GM19397 (cell line): ENCODE measurements around the gene HIC2.
"Not testable (repeated sequence)": the region's sequence is repeated elsewhere in the genome, so short reads cannot be mapped to it uniquely, and the experiment has no call there.

ENCODE experiments used
- ATAC-seq: cut with Tn5 transposase; IDR thresholded peaks from one replicate; pipeline ENCODE4 v1.9.1; 2021; ENCODE audit warnings: mild to moderate bottlenecking, moderate library complexity; ENCODE audit not compliant: unreplicated experiment

Gene HIC2, protein sequence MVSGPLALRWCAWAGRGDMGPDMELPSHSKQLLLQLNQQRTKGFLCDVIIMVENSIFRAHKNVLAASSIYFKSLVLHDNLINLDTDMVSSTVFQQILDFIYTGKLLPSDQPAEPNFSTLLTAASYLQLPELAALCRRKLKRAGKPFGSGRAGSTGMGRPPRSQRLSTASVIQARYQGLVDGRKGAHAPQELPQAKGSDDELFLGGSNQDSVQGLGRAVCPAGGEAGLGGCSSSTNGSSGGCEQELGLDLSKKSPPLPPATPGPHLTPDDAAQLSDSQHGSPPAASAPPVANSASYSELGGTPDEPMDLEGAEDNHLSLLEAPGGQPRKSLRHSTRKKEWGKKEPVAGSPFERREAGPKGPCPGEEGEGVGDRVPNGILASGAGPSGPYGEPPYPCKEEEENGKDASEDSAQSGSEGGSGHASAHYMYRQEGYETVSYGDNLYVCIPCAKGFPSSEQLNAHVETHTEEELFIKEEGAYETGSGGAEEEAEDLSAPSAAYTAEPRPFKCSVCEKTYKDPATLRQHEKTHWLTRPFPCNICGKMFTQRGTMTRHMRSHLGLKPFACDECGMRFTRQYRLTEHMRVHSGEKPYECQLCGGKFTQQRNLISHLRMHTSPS

DNA sequence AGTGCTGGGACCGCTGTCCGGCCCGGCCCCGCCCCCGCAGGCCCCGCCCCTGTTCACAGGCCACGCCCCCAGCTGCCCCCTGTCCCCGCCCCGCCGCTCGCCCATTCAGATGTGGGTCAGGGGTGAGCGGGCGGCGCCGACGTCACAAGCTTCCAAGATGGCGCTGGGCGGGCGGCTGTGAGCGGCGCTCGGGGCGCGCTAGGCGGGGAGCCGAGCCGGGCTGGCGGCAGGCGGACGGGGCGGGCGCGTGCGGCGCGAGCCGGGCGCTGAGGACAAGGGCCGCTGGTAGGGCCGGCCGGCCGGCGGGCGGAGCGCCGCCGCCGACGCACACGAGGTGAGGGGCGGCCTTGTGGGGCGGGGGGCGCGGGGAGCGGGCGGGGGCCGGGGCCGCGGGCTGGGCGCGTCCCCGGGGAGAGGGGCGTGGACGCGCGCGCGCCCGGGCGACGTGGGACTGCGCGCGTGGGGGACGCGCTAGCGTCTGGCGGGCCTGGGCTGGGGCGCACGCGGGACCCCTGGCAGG, at the start of gene HIC2:
Gene HIC2, plus strand, starts transcription at position 145 of the 520 bp plus-strand sequence. CDS start 25,461 bp downstream, outside the sequence.
- peak; percentile 84 for ATAC-seq

DNA sequence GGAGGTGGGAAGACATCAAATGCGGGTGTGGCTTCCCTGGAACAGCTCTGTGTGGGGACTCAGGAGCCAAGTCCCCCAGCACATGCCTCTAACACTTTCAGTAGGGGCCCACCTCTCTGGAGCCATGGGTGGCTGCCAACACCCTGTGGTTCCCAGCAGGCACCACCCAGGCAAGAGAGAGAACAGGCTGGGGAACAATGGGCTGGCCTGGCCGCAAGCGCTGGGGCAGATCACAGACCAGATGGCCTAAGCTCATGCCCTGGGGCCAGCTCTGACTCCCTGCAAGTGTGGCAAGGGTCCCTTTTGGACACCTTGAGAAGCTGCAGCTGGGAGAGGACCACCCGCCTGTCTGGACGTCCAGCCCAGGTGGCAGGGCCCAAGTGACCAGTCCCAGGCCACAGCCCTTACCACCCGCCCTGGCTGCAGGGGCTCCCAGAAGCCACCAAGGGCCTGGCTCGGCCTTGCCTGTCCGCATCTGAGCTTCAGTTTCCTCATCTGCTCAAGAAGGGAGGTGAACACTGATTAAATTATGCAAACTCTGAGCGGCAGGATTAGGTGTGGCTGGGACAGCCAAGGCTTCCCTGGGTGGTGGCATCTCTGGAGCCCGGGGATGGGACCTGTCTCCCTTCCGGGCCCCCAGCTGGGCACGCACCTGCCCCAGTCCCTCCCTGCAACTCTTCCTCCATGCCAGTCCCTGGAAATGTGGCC, 48.4 kb upstream of the HIC2 start:
- ATAC-seq = not testable (repeated sequence)

DNA sequence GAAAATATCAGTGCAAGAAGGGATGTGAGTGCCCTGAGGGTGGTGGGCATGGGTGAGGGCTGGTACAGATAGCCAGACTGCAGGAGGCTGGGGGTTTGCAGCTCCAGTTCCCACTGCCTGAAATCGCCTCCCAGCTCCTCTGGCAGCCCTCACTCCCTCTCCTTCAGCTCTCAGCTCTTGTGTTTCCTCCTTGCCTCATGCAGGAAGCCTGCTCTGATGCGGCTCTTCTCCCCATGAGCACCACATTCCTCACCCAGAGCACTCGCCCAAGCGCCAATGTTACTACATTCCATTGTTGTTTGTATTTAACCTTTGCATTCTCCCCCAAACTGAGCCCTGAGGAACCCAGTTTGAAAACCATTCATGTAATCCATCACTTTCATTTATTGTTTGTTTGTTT, 41.3 kb upstream of the HIC2 start:
- ATAC-seq = not testable (repeated sequence)

DNA sequence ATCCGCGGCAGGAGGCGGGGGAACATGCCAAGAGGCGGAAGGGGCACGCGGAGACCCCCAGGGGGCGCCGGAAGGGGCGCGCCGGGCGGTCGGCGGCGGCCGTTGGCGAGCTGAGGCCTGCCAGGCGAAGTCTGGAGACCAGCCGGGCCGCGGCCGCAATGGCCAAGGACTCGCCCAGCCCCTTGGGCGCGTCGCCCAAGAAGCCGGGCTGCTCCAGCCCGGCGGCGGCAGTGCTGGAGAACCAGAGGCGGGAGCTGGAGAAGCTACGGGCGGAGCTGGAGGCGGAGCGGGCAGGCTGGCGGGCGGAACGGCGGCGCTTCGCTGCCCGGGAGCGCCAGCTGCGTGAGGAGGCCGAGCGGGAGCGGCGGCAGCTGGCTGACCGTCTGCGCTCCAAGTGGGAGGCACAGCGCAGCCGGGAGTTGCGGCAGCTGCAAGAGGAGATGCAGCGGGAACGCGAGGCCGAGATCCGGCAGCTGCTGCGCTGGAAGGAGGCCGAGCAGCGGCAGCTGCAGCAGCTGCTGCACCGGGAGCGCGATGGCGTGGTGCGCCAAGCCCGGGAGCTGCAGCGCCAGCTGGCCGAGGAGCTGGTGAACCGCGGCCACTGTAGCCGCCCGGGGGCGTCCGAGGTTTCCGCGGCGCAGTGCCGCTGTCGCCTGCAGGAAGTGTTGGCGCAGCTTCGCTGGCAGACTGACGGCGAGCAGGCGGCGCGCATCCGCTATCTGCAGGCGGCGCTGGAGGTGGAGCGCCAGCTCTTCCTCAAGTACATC, 33.3 kb upstream of the HIC2 start, which contains the start of gene RIMBP3B:
Gene RIMBP3B, plus strand, starts transcription at position 51 of the 767 bp plus-strand sequence. Its CDS starts 108 bp downstream, at position 159.
- ATAC-seq = peak; percentile 80

DNA sequence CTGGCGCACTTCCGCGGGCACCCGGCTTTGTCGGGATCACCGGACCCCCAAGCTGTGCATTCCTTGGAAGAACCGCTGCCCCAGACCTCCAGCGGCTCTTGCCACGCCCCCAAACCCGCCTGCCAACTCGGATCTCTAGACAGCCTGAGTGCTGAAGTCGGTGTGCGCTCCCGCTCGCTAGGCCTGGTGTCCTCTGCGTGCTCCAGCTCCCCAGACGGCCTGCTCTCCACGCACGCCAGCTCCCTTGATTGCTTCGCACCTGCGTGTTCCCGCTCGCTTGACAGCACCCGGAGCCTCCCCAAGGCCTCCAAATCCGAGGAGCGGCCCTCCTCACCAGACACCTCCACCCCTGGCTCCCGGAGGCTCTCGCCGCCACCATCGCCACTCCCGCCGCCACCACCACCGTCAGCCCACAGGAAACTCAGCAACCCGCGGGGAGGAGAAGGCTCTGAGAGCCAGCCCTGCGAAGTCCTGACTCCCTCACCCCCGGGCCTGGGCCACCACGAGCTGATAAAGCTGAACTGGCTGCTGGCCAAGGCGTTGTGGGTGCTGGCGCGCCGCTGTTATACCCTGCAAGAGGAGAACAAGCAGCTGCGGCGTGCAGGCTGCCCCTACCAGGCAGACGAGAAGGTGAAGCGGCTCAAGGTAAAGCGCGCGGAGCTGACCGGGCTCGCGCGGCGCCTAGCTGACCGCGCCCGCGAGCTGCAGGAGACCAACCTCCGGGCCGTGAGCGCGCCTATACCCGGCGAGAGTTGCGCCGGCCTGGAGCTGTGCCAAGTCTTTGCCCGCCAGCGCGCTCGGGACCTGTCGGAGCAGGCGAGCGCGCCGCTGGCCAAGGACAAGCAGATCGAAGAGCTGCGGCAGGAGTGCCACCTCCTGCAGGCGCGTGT, 32.5 kb upstream of the HIC2 start:
- peak; percentile 29 for ATAC-seq

DNA sequence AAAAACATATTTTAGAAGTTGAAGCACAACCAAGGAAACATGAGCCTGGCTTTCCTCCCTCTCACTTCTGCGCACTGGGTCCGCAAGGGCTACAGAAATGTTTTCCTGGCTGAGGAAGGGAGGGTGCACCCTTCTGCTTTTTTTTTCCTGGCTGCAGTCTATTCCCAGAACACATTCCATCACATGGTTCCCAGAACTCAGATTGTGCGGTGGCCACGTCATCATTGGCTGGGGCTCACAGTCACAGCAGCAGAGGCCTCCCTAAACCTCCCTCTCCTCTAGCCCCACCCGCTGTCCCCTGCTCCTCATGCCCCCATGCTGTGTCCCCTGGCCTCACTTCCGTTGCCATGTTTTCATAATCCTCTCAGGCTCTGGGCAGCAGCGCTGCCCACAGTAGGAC, 27.7 kb upstream of the HIC2 start:
- not testable (repeated sequence) for ATAC-seq

DNA sequence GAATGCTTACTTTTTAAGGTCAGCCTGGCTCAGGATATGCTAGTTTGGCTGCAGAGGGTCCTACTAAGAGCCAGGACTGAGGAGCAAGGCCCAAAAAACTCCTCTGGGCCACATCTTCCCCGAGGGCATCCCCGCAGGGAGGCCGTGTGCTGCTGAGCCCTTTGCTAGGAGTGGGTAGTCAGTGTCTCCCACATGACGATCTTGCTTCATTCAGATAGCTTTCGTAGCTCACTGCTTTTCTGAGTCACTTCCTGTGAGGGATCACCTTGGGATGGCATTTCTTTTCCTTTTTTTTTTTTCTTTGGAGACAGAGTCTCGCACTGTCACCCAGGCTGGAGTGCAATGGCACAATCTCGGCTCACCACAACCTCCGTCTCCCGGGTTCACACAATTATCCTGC, 27.2 kb upstream of the HIC2 start:
- ATAC-seq = not testable (repeated sequence)

DNA sequence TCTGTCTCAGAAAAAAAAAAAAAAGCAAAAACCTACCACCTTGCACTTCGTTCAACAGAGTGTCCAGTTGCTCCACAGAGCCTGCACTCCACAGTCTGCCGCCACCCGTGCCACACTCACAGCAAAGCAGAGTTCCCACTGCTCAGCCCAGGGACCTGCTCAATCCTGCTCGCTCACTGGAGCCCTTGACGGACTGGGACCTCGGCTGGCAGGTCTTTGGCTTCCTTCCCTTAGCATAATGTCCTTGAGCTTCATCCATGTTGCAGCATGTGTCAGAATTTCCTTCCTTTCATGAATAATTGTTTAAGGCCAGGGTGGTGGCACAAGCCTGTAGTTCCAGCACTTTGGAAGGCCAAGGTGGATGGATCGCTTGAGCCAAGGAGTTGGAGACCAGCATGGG, 22.6 kb upstream of the HIC2 start:
- not testable (repeated sequence) for ATAC-seq

DNA sequence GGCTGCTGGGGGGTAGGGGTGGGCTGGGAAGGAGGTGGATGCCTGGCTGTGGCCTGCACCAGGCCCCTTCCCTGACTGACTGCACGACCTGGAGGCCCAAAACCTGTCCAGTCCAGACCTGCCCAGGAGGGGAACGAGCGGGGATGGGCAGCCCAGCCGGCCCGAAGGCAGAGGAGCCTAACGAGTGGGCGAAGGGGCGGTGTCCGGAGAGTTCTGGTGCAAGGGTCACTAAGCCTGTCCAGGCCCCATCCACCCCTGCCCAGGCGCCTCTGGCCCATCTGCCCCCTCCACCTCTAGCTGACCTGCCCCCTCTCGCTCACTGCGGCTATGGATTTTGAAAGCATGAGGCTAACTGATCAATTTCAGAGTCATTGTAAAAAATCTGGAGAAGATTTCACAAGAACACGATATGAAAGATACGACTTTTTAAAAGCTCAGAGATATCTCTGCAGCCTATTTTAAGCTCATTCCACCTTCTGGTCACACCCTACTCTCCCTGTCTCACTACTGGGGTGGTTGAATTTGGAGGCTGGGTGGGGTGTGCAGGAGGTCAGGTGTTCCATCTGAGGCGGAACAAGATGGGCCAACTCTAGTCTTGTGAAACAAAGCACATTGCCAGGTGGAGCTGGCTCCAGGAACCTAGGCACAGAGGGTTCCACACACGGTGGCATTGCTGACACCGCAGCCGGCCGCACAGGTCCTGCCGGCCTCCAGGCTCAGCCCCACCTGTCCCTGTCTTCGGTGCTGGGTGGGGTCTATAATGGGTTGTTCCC, 15.8 kb upstream of the HIC2 start:
- not testable (repeated sequence) for ATAC-seq

DNA sequence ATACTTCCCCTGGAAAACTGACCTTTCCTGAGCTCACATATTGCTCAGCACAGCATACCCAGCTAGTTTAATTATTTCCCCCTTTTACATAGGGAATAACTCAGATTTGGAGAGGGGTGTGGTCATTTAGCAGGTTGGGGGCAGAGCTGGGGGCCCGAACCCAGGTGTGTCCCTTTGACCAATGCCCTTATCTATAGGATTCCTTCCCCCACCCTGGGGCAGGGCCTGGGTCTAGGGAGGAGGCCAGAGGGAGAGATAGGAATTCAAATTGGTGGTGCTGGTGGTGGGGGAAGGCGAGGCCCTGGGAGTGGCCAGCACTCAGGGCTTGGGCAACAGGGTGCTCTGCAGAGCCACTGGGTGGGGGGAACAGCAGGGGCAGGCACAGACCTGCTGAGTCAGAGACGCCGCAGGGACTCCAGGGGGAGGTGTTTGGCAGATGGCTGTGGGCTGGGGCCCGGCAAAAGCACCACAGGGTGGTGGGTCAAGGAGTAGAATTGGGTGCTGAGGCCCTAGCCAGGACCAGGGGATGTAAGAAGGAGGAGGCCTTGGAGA, 14.3 kb upstream of the HIC2 start:
- ATAC-seq = not testable (repeated sequence)

DNA sequence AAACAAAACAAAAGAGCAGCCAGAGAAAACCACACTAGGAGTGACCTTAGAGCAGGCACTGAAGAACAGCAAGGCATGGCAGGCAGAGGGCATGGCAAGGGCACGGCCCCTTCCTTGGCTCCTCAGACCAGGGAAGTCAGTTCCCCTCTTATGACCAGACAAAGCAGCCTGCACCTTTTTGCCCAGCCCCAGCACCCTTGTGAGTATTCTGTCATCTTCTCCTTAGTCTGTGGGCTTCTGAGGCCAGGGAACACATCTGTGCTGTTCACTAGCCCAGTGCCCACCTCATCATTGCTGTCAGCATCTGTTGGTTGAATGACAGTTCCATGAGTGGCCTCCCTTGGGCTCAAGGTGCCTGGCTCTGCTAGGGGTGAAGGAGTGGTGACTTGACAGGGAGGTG, 10.0 kb upstream of the HIC2 start:
- not testable (repeated sequence) for ATAC-seq

DNA sequence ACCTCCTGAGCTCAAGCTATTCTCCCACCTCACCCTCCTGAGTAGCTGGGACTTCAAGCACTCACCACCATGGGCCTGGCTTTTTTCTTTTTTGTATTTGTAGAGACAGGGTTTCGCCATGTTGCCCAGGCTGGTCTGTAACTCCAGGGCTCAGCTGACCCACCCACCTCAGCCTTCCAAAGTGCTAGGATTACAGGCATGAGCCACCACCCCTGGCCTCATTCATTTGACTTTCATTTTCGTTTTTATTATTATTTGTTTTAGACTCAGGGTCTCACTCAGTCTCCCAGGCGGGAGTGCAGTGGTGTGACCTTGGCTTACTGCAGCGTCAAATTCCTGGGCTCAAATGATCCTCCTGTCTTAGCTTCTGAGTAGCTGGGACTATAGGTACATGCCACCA, 9.4 kb upstream of the HIC2 start:
- ATAC-seq = not testable (repeated sequence)

DNA sequence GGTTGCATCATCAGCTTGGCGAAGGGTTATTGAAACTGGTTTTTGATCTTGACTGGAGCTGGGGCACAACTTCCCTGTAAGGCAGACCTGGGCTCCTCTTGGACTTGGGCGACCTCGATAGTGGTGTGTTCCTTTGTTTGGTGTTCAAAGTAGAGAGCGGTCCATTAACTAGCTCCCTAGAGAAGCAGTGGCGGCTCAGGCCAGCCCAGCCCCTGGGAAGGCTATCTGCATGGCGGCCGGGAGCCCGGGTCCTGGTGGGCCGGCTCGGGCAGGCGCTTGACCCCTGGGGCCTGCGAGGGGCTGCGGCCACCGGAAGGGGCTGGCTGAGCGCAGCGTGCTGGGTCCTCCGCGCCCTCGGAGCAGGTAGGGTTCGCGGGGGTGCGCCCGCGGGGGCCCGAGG, 796 bp upstream of the HIC2 start:
- ATAC-seq = not testable (repeated sequence)

DNA sequence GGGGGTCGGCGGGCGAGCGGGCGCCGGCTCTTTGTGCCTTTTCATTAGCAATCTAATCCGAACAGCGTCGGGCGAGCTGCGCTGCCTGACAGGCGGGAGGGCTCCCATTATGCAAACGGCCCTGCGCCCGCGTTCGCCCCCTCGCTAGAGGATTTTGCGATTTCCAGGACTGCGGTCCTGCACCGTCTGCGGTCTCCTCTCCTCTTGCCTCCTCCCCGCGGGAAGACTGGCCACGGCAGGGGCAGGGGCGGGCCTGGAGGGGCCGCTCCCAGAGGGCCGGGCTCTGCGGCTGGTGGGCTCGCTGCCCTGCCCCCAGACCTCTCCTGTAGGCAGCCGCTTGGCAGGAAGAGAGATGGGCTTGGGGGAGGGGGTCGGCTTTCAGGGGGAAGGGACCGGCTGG, 682 bp downstream of the HIC2 start:
- peak; percentile 24 for ATAC-seq

DNA sequence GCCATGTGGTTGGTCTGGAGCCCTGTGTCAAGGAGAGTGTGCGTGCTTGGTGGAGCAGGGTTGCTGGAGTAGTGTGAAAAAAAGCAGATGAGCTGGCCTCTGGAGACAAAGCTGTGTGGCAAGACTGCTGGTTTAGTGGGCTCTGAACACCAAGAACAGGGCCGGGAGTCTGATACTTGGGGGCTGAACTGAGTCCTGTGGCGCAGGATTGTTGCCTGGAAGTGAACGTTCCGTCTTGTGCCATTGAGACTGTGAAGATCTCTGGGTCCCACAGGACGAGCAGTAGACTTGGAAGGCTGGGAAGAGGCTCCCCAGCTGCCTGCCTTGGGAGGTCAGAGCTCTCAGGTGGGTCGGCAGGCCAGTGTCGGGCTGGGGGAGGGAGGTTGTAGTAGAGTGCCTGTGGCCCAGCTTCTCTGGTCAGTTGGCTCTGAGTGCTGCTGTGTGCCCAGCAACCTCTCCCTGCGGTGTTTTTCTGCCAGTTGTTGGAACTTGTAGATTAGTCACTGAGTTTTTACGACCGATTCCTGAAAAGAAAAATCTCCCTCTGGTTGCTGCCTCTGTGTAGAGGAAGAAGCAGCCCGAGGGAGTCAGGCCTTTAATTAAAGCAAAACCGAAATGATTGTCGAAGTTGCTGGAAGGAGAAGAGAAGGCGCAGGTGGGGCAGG, 1.9 kb downstream of the HIC2 start:
- ATAC-seq = not testable (repeated sequence)

DNA sequence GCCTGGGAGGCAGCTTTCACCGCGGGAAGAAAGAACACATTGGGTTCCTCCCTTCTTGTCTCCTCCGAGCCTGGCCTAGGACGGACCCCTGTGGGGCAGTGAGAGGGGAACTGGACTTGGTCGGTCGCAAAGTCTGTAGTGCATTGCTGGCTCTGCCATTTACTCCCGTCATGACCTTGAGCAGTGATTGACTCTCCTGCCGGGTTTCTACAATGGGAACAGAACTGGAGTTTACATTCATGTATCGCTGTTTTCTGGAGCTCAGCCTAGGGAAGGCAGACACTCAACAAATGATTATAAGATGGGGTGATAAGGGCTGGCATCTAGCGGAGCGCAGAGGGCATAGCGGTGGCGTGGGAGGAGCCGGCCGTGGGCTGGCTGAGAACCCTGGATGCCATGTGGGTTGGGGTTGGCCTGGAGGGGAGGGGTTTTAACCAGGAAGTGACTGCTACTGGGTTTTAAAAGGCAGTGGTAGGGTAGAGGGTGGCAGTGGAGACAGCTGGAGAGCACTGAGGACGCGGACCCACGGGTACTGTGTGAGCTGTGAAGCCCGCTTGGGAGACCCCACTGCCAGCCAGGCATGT, 3.1 kb downstream of the HIC2 start:
- not testable (repeated sequence) for ATAC-seq

DNA sequence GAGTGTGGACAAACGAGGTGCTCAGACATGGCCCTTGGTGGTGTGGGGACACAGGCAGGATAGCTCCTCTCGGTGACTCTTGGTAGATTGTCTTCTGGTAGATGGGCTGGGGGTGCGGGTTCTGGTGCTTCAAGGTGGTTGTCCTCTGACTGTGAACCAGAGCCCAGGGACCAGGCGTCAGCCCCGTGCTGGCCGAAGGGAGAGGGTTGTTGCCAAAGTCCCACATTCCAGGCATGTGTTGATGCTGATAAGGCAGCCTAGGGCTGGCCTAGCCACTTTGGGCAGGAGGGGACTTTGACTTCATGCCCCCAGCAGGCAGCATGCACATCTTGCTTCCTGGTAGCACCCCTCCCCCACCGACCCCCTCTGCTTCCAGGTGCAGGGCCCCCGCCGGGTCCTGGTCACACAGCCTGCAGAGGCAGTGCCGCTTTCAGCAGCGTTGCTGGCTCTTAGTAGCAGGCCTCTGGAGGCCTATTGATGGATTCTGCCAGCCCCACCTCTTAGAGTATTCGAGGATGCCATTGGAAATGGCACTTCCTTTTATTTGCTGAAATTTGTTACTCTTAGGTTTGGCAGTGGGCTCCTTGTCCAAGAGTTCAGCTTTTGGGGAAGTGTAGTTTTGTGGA, 7.0 kb downstream of the HIC2 start:
- ATAC-seq = not testable (repeated sequence)
